Left lung (tissue), 10 donors: Measurements from ENCODE around the gene PDCL3. TPM values are rescaled to one million over a fixed set of nuclear protein-coding genes. Genes with fewer than 3 reads are reported as not detected.
A peak's percentile ranks its signal among the peaks of the same experiment; 100 is the strongest.

Source experiments
- ATAC-seq: fragments of 200-7000 bp; cut with Tn5 transposase; one replicate; pipeline ENCODE4 v1.9.1; 2020; ENCODE audit warnings: moderate library complexity
- DNase-seq, 4 donors: peaks; one replicate each; pipeline ENCODE4 v3.0.0-alpha.2; 2013 to 2020
- H3K27ac ChIP-seq, 2 donors: fragments of 200-600 bp; sonication (generic) in 1 of 2; one replicate each; pipeline versions ENCODE4 v1.5.0 to v1.8.0; 2020 to 2021
- H3K27me3 ChIP-seq, 2 donors: fragments of 200-600 bp; sonication (generic) in 1 of 2; one replicate each; pipeline versions ENCODE4 v1.5.0 to v1.8.0; 2020 to 2021
- H3K36me3 ChIP-seq, 2 donors: fragments of 200-600 bp; sonication (generic) in 1 of 2; one replicate each; pipeline versions ENCODE4 v1.5.0 to v1.8.0; 2020 to 2021
- H3K4me1 ChIP-seq, 2 donors: fragments of 200-600 bp; one replicate each; pipeline ENCODE4 v1.8.0; 2021
- H3K4me3 ChIP-seq, 2 donors: fragments of 200-600 bp; sonication (generic) in 1 of 2; one replicate each; pipeline versions ENCODE4 v1.5.0 to v1.8.0; 2020 to 2021; ENCODE audit warnings: mild to moderate bottlenecking in 1 of 2
- H3K9me3 ChIP-seq, 2 donors: fragments of 200-600 bp; sonication (generic) in 1 of 2; one replicate each; pipeline versions ENCODE4 v1.5.0 to v1.8.0; 2020 to 2021
- intact Hi-C, 2 donors: fragments of 100-400 bp; cut with DNase I; formaldehyde crosslinking; loops; one replicate each; pipeline versions ENCODE4 v1.11.2 to v1.14.2; 2022
- polyA plus RNA-seq, 6 donors: library from polyadenylated mRNA; unstranded; fragments of 120-200 nt; gene quantifications; one replicate each; pipeline ENCODE4 v1.2.1, GENCODE V29; 2013; ENCODE audit not compliant: insufficient read length in 6 of 6
- total RNA-seq, 2 donors: library from RNA; stranded (reverse); fragmentation: NEBNext Ultra II Directional; extraction: Animal tissue kit (Norgen Biotek cat#: 25700); gene quantifications; one replicate each; pipeline ENCODE4 v1.2.1, GENCODE V29; 2021
- TF ChIP-seq, protein P1 (sequence below), 2 donors: fragments of 200-600 bp; sonication (generic) in 1 of 2; IDR thresholded peaks; one replicate each; pipeline versions ENCODE4 v1.5.0 to v1.8.0; 2021; ENCODE audit warnings: antibody characterized with exemption in 2 of 2
- donor health status: DM: no; HTN: yes; CAD: no.
- donor health status: DM: no; HTN: no; CAD: no.

The PDCL3 gene
- total and polyA plus RNA-seq, 8 donors, result 17.8 to 29.2 (median 27.4) TPM

GRCh38 chr2:100520224-100520623, 42.6 kb upstream of the PDCL3 start:
- H3K4me1 ChIP-seq, result no peaks in the 10 kb centered on the region
- DNase-seq, result no peak
- H3K4me3 ChIP-seq, result no peak overlapping the region
- ATAC-seq, result no peak
- TF ChIP-seq, protein P1, sequence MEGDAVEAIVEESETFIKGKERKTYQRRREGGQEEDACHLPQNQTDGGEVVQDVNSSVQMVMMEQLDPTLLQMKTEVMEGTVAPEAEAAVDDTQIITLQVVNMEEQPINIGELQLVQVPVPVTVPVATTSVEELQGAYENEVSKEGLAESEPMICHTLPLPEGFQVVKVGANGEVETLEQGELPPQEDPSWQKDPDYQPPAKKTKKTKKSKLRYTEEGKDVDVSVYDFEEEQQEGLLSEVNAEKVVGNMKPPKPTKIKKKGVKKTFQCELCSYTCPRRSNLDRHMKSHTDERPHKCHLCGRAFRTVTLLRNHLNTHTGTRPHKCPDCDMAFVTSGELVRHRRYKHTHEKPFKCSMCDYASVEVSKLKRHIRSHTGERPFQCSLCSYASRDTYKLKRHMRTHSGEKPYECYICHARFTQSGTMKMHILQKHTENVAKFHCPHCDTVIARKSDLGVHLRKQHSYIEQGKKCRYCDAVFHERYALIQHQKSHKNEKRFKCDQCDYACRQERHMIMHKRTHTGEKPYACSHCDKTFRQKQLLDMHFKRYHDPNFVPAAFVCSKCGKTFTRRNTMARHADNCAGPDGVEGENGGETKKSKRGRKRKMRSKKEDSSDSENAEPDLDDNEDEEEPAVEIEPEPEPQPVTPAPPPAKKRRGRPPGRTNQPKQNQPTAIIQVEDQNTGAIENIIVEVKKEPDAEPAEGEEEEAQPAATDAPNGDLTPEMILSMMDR (IDR thresholded peaks at IDR 0.05), result no peak
- no peaks in the 10 kb centered on the region for H3K36me3 ChIP-seq
- H3K27ac ChIP-seq, result no peak overlapping the region
- H3K27me3 ChIP-seq, result no peaks in the 10 kb centered on the region
- intact Hi-C loops, result no loop called here
- H3K9me3 ChIP-seq, result no peaks in the 10 kb centered on the region

DNA sequence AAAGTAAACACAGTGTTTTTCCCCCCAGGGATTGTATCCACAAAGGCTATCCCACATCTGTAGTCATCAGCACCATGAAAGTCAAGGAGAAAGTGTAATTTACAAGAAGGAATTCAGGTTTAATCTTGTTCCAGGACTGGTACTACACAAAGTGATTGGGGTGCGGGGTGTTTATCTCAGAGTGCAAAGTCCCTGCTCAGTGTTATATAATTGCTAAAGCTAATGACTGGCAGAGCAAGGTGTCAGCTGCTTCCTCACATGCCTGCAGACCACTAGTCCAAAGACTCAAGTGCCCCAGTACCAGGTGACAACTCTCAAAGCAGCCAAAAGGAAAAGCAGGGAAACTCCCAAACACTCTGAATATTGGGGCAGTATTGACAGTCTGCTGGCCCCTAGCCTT, 40.4 kb upstream of the PDCL3 start:
- H3K9me3 ChIP-seq, result no peaks in the 10 kb centered on the region
- no peaks in the 10 kb centered on the region for H3K36me3 ChIP-seq
- H3K27me3 ChIP-seq, result no peaks in the 10 kb centered on the region
- TF ChIP-seq, protein P1 (IDR thresholded peaks at IDR 0.05), result no peak
- intact Hi-C loops, result no loop called here
- DNase-seq, result peak in 1 of 4 donors; percentile 3
- ATAC-seq, result no peak
- H3K4me3 ChIP-seq, result no peak overlapping the region
- H3K4me1 ChIP-seq, result no peaks in the 10 kb centered on the region
- H3K27ac ChIP-seq, result no peak overlapping the region

DNA sequence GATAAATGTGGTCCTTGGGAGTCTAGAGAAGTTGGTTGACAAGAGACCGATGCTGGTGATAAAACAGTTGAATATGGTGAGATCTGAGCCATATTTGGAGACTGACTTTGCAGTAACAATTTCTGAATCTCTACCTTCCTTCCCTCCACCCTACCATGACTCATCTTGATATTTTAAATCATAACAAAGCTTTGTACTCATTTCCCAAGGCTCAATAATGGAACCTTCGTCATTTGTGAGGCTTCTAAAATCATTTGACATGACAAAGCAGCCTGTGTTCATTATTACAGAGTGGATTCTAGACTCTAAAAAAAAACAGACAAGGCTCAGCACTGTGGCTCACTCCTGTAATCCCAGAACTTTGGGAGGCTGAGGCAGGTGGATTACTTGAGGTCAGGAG, 38.5 kb upstream of the PDCL3 start:
- no peak overlapping the region for H3K4me3 ChIP-seq
- H3K9me3 ChIP-seq, result no peaks in the 10 kb centered on the region
- DNase-seq (no peak), ATAC-seq (no peak)
- H3K4me1 ChIP-seq, result no peaks in the 10 kb centered on the region
- TF ChIP-seq, protein P1 (IDR thresholded peaks at IDR 0.05), result no peak
- H3K27me3 ChIP-seq, result no peaks in the 10 kb centered on the region
- intact Hi-C loops, result no loop called here
- no peaks in the 10 kb centered on the region for H3K36me3 ChIP-seq
- H3K27ac ChIP-seq, result no peak overlapping the region

DNA sequence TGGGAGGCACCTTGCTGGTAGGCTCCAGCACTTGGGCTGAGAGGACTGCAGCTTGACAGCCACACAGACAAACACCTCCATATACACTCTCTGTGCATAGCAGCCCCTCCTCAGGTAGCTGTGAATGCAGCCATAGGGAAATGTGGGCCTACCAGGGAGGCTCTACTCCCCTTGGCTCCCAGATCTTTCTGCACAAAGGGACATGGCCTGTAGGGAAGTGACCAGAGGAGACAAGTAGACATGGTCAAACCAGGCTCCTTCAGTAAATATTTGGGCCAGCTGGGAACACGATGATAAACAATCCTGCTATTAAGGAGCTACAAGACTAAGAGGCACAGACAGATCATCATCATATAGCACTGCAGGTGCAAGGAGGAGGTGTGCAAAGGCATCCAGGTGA, 35.9 kb upstream of the PDCL3 start:
- DNase-seq (no peak), ATAC-seq (no peak)
- intact Hi-C loops, result no loop called here
- no peaks in the 10 kb centered on the region for H3K4me1 ChIP-seq
- no peaks in the 10 kb centered on the region for H3K27me3 ChIP-seq
- no peaks in the 10 kb centered on the region for H3K9me3 ChIP-seq
- H3K4me3 ChIP-seq, result no peak overlapping the region
- TF ChIP-seq, protein P1 (IDR thresholded peaks at IDR 0.05), result no peak
- no peak overlapping the region for H3K27ac ChIP-seq
- no peaks in the 10 kb centered on the region for H3K36me3 ChIP-seq

GRCh38 chr2:100527440-100528015, 35.3 kb upstream of the PDCL3 start:
- Histone ChIP-seq H3K4me3 (no peak overlapping the region), H3K4me1 (no peaks in the 10 kb centered on the region), H3K36me3 (no peaks in the 10 kb centered on the region), H3K27ac (no peak overlapping the region), H3K27me3 (no peaks in the 10 kb centered on the region), H3K9me3 (no peaks in the 10 kb centered on the region)
- TF ChIP-seq, protein P1 (IDR thresholded peaks at IDR 0.05), result no peak
- peak in 1 of 4 donors; percentile 37 for DNase-seq
- intact Hi-C loops, result no loop called here
- ATAC-seq, result peak; percentile 84
